ENCODE measurements around the gene TSC22D2. TPM values are rescaled to one million over a fixed set of nuclear protein-coding genes. Genes with fewer than 3 reads are reported as not detected.

The TSC22D2 gene
- polyA plus RNA-seq, 3 donors, result 5.1 to 12.9 (median 5.7) TPM

- Histone ChIP-seq H3K79me2 (ENCODE audit: insufficient read depth, low read length) (no peaks in the 10 kb centered on the region), H3K9me3 (replicated peaks in 1 of 2; ENCODE audit: control insufficient read depth in 1 of 2, insufficient read depth in 1 of 2, low read length in 2 of 2) (no peaks in the 10 kb centered on the region), H3K9ac (ENCODE audit: insufficient read depth, low read length, poor library complexity, severe bottlenecking) (no peak overlapping the region), H3K27me3 (ENCODE audit: control insufficient read depth in 2 of 2, insufficient read depth in 2 of 2, low read length in 2 of 2) (no peaks in the 10 kb centered on the region), H2AFZ (ENCODE audit: insufficient read depth, low read depth, low read length, poor library complexity, severe bottlenecking) (peak overlapping the region; percentile 53), H3K27ac (ENCODE audit: low read depth in 1 of 2, low read length in 2 of 2) (peak overlapping the region in 1 of 2 donors; percentile 58), H4K20me1 (ENCODE audit: insufficient read depth, low read length) (no peaks in the 10 kb centered on the region), H3K4me1 (ENCODE audit: control insufficient read depth in 1 of 2, insufficient read depth in 2 of 2, low read length in 2 of 2) (peaks cover 10 to 21% of the 10 kb centered on the region in 2 donors), H3K4me2 (replicated peaks; ENCODE audit: extremely low read depth, low read length, poor library complexity, severe bottlenecking) (peak overlapping the region; percentile 66), H3K4me3 (replicated peaks in 1 of 3; ENCODE audit: low read depth in 2 of 3, low read length in 3 of 3) (peak overlapping the region; percentile 23 to 69 (median 51)), H3K36me3 (replicated peaks in 1 of 2; ENCODE audit: control insufficient read depth in 1 of 2, insufficient read depth in 2 of 2, low read length in 2 of 2) (no peaks in the 10 kb centered on the region)
- no peak for DNase-seq
- H3K4me3 Mint-ChIP-seq, result peak overlapping the region; percentile 40 to 74
- intact Hi-C loops (cut with micrococcal nuclease), result no loop called here
- no CpG with 5 or more reads among the region's 4 CpGs for WGBS (ENCODE audit: insufficient coverage)
- H3K27me3 Mint-ChIP-seq (ENCODE audit: low read depth in 3 of 3), result peaks cover 0 to 1% (median 0%) of the 10 kb centered on the region in 3 donors
- no peaks in the 10 kb centered on the region for H3K9me3 Mint-ChIP-seq
- H3K4me1 Mint-ChIP-seq, result peaks cover 26% of the 10 kb centered on the region
- H3K36me3 Mint-ChIP-seq, result no peaks in the 10 kb centered on the region
- H3K27ac Mint-ChIP-seq, result peak overlapping the region in 5 of 7 donors; percentile 11 to 79 (median 64)
- TF ChIP-seq CTCF (IDR thresholded peaks at IDR 0.05), result no peak
Observed at GRCh38 chr3:150373234-150373875, 34.7 kb upstream of the TSC22D2 start.

GRCh38 chr3:150374975-150375374, 33.1 kb upstream of the TSC22D2 start:
- DNase-seq, result no peak
- Histone ChIP-seq H4K20me1 (ENCODE audit: insufficient read depth, low read length) (no peaks in the 10 kb centered on the region), H2AFZ (ENCODE audit: insufficient read depth, low read depth, low read length, poor library complexity, severe bottlenecking) (peak overlapping the region; percentile 17), H3K4me1 (ENCODE audit: control insufficient read depth in 1 of 2, insufficient read depth in 2 of 2, low read length in 2 of 2) (peaks cover 10 to 21% of the 10 kb centered on the region in 2 donors), H3K9ac (ENCODE audit: insufficient read depth, low read length, poor library complexity, severe bottlenecking) (no peak overlapping the region), H3K4me2 (replicated peaks; ENCODE audit: extremely low read depth, low read length, poor library complexity, severe bottlenecking) (no peak overlapping the region), H3K27me3 (ENCODE audit: control insufficient read depth in 2 of 2, insufficient read depth in 2 of 2, low read length in 2 of 2) (no peaks in the 10 kb centered on the region), H3K79me2 (ENCODE audit: insufficient read depth, low read length) (no peaks in the 10 kb centered on the region), H3K36me3 (replicated peaks in 1 of 2; ENCODE audit: control insufficient read depth in 1 of 2, insufficient read depth in 2 of 2, low read length in 2 of 2) (no peaks in the 10 kb centered on the region), H3K27ac (ENCODE audit: low read depth in 1 of 2, low read length in 2 of 2) (no peak overlapping the region), H3K4me3 (replicated peaks in 1 of 3; ENCODE audit: low read depth in 2 of 3, low read length in 3 of 3) (no peak overlapping the region), H3K9me3 (replicated peaks in 1 of 2; ENCODE audit: control insufficient read depth in 1 of 2, insufficient read depth in 1 of 2, low read length in 2 of 2) (no peaks in the 10 kb centered on the region)
- Mint-ChIP-seq H3K9me3 (no peaks in the 10 kb centered on the region), H3K27me3 (ENCODE audit: low read depth in 3 of 3) (no peaks in the 10 kb centered on the region), H3K4me3 (no peak overlapping the region), H3K36me3 (no peaks in the 10 kb centered on the region), H3K4me1 (peaks cover 26% of the 10 kb centered on the region), H3K27ac (no peak overlapping the region)
- TF ChIP-seq CTCF (IDR thresholded peaks at IDR 0.05), result no peak
- intact Hi-C loops (cut with micrococcal nuclease), result no loop called here
